SU-DHL-6 (cell line): ENCODE results near the gene FER1L5.

Experiments
- H2AFZ ChIP-seq: fragments of 200-600 bp; sonication (generic); 2 replicates; pipeline ENCODE4 v1.6.1; 2014; ENCODE audit warnings: low read depth, mild to moderate bottlenecking, moderate library complexity, mixed read lengths, antibody characterized with exemption, low read length; ENCODE audit not compliant: severe bottlenecking
- H3F3A ChIP-seq: fragments of 200-600 bp; shearing (Covaris generic); 2 replicates; pipeline ENCODE4 v1.6.0; 2016; ENCODE audit warnings: antibody characterized with exemption, mild to moderate bottlenecking; ENCODE audit not compliant: insufficient read depth
- H3K27ac ChIP-seq: fragments of 200-600 bp; sonication (generic); 2 replicates; pipeline ENCODE4 v1.5.1; 2016; ENCODE audit warnings: low read depth, mild to moderate bottlenecking, low read length, moderate library complexity, mixed read lengths
- H3K27me3 ChIP-seq: fragments of 200-600 bp; sonication (generic), shearing (Covaris generic); 2 replicates; pipeline ENCODE4 v1.6.0; 2014; ENCODE audit warnings: mild to moderate bottlenecking, low read length
- H3K36me3 ChIP-seq: fragments of 200-600 bp; sonication (generic); 2 replicates; pipeline ENCODE4 v1.6.1; 2014; ENCODE audit warnings: mild to moderate bottlenecking, low read length, mixed read lengths
- H3K4me2 ChIP-seq: fragments of 300-600, 200-600 bp; shearing (Covaris generic), sonication (generic); 2 replicates; pipeline ENCODE4 v1.6.0; 2014; ENCODE audit warnings: low read length, low read depth, mild to moderate bottlenecking; ENCODE audit not compliant: poor library complexity, severe bottlenecking
- H3K4me3 ChIP-seq: fragments of 200-600 bp; sonication (generic); 2 replicates; pipeline ENCODE4 v1.5.1; 2014; ENCODE audit warnings: antibody characterized with exemption, low read length, mild to moderate bottlenecking, mixed read lengths; ENCODE audit not compliant: insufficient read depth, poor library complexity, severe bottlenecking
- H3K79me2 ChIP-seq: fragments of 200-600 bp; sonication (generic); 2 replicates; pipeline ENCODE4 v1.6.1; 2014; ENCODE audit warnings: mild to moderate bottlenecking, low read length, moderate library complexity; ENCODE audit not compliant: insufficient read depth
- H3K9ac ChIP-seq: fragments of 200-600 bp; sonication (generic); 2 replicates; pipeline ENCODE4 v1.7.0; 2014; ENCODE audit warnings: mild to moderate bottlenecking, low read length
- H3K9me2 ChIP-seq: fragments of 200-600 bp; sonication (generic); replicated peaks from 2 replicates; pipeline ENCODE4 v1.6.1; 2014; ENCODE audit warnings: low read length; ENCODE audit not compliant: insufficient read depth
- H3K9me3 ChIP-seq: fragments of 200-600 bp; sonication (generic); 2 replicates; pipeline ENCODE4 v1.6.1; 2014; ENCODE audit warnings: low read length, mixed read lengths; ENCODE audit not compliant: insufficient read depth
- H4K20me1 ChIP-seq: fragments of 200-600 bp; sonication (generic); 2 replicates; pipeline ENCODE4 v1.6.1; 2014; ENCODE audit warnings: low read depth, mild to moderate bottlenecking, antibody characterized with exemption, low read length, moderate library complexity, mixed read lengths
- EZH2phosphoT487 ChIP-seq: fragments of 200-600 bp; sonication (generic), shearing (Covaris generic); conservative IDR thresholded peaks from 2 replicates; pipeline ENCODE4 v1.6.1; 2018; ENCODE audit warnings: mild to moderate bottlenecking, antibody characterized with exemption, low read length, moderate library complexity, mixed read lengths
- TF ChIP-seq, protein P1 (sequence below): fragments of 200-600 bp; sonication (generic); IDR thresholded peaks from one replicate; pipeline ENCODE4 v1.5.1; 2017; ENCODE audit warnings: antibody characterized with exemption, mild to moderate bottlenecking, low read length, moderate library complexity; ENCODE audit not compliant: insufficient read depth, poor library complexity, severe bottlenecking

FER1L5 gene

DNA sequence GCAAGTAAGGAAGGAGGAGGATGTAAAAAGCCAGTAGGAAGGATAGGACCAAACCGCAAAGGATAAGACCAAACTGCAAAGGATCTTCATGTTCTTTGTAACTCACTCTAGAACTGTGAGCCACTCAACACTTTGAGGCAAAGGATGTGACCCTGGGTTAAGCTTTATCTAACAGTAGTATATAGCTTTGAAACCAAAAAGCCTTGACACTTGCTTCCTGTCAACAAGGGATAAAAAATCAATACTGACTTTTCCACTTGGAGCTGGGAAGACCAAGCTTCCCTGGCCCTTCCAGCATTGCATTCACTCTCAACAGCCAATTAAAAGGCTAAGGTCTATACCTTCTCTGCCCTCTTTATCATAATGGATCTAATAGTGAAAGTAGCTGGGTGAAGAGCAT, 26.4 kb upstream of the FER1L5 start:
- Histone ChIP-seq H3K79me2 (no peaks in the 10 kb centered on the region), H3F3A (no peaks in the 10 kb centered on the region), H4K20me1 (no peaks in the 10 kb centered on the region), H2AFZ (no peak overlapping the region), H3K4me2 (no peak overlapping the region), H3K36me3 (peaks cover 18% of the 10 kb centered on the region; the same call in 1 of the 2 replicates), H3K4me3 (no peak overlapping the region), H3K9me3 (no peaks in the 10 kb centered on the region), H3K27ac (no peak overlapping the region), H3K9ac (no peak overlapping the region), H3K9me2 (no peaks in the 10 kb centered on the region), H3K27me3 (no peaks in the 10 kb centered on the region)
- TF ChIP-seq, protein P1, sequence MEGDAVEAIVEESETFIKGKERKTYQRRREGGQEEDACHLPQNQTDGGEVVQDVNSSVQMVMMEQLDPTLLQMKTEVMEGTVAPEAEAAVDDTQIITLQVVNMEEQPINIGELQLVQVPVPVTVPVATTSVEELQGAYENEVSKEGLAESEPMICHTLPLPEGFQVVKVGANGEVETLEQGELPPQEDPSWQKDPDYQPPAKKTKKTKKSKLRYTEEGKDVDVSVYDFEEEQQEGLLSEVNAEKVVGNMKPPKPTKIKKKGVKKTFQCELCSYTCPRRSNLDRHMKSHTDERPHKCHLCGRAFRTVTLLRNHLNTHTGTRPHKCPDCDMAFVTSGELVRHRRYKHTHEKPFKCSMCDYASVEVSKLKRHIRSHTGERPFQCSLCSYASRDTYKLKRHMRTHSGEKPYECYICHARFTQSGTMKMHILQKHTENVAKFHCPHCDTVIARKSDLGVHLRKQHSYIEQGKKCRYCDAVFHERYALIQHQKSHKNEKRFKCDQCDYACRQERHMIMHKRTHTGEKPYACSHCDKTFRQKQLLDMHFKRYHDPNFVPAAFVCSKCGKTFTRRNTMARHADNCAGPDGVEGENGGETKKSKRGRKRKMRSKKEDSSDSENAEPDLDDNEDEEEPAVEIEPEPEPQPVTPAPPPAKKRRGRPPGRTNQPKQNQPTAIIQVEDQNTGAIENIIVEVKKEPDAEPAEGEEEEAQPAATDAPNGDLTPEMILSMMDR = no peak
- no peak for TF ChIP-seq EZH2phosphoT487

DNA sequence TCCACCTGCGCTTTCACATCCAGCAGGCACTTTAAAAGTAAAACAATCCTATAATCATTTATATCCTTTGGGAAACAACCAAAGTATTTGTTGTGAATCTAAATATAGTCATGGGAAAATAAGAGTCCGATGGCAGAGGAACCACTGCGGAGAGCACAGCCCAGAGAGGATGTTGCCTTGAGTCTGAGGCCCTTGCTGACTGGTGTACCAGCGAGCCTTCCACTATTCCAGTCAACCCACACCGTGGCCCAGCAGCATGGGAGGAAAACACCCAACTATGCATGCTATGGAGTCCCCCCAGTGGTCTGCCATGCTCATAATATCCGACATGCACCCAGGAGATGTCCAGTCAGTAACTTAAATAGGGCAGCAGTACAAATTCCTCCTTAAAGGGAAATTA, 26.0 kb upstream of the FER1L5 start:
- Histone ChIP-seq H3K27me3 (no peaks in the 10 kb centered on the region), H3K79me2 (no peaks in the 10 kb centered on the region), H4K20me1 (no peaks in the 10 kb centered on the region), H3F3A (no peaks in the 10 kb centered on the region), H2AFZ (no peak overlapping the region), H3K9me2 (no peaks in the 10 kb centered on the region), H3K9ac (no peak overlapping the region), H3K9me3 (no peaks in the 10 kb centered on the region), H3K4me3 (no peak overlapping the region), H3K36me3 (peaks cover 15% of the 10 kb centered on the region; the same call in 1 of the 2 replicates), H3K27ac (no peak overlapping the region), H3K4me2 (no peak overlapping the region)
- no peak for TF ChIP-seq EZH2phosphoT487
- TF ChIP-seq, protein P1 = no peak

GRCh38 chr2:96617012-96617411, 25.6 kb upstream of the FER1L5 start:
- no peaks in the 10 kb centered on the region for H3K9me2 ChIP-seq
- no peaks in the 10 kb centered on the region for H3K79me2 ChIP-seq
- H3K4me2 ChIP-seq = no peak overlapping the region
- H3K4me3 ChIP-seq = no peak overlapping the region
- TF ChIP-seq EZH2phosphoT487 = no peak
- TF ChIP-seq, protein P1 = no peak
- no peak overlapping the region for H2AFZ ChIP-seq
- H3K27ac ChIP-seq = no peak overlapping the region
- H3F3A ChIP-seq = no peaks in the 10 kb centered on the region
- no peaks in the 10 kb centered on the region for H3K27me3 ChIP-seq
- H3K9ac ChIP-seq = no peak overlapping the region
- no peaks in the 10 kb centered on the region for H4K20me1 ChIP-seq
- peaks cover 12% of the 10 kb centered on the region; the same call in 1 of the 2 replicates for H3K36me3 ChIP-seq
- no peaks in the 10 kb centered on the region for H3K9me3 ChIP-seq
